Measurements from ENCODE around the gene CFAP92.
A peak's percentile ranks its signal among the peaks of the same experiment; 100 is the strongest.

CFAP92 gene

DNA sequence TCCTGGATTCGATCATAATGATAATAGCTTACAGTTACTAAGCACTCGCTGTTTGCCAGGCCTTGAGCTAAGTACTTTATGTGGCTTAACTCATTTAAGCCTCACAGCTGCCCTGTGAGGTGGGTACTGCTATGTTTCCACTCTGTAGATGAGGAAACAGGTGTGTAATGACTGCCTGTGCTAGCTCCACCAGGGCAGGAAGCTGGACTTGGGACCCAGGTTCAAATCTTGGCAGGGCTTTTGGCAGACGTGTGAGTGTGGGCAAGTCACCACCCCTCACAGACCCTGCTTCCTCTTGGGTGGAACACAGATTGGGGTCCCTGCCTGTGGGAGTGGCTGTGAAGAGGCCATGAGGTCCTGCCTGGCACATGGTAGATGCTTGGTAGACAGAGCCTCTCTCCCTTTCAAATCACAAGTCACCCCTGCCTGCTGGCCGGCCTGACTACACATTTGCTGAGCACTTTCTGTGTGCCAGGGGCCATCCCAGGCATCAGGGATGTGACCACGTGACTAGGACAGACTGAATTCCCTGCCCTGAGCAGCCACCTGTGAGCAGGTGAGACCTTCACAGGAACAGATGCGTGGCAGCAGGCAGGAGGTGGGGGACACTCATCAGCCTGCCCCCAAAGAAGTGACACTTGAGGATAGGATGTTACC is 10.9 kb upstream of the CFAP92 start:
- no peak for DNase-seq

DNA sequence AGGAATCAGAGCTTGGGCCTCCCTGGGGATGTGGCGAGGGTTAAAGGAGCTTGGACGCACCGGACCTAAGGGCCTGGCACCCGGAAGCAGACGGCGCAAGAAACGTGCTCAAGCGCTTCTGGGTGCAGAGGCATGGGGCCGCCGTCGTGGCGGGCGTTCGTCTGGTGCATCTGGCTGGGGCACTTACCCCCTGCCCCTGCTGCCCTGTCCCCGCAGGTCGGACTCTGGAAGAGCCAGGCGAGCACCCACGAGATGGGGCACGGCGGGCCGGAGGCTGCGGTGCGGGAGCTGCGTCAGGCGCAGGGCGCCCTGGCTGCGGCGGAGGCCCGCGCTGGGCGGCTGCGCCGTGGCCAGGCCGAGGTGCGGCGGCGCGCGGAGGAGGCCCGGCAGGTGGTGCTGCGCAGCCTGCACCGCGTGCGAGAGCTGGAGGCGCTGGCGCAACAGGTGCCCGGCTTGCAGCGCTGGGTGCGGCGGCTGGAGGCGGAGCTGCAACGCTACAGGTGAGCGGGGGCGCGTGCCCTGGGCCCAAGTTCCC is 9.8 kb upstream of the CFAP92 start:
- peak; percentile 51 to 68 for DNase-seq

DNA sequence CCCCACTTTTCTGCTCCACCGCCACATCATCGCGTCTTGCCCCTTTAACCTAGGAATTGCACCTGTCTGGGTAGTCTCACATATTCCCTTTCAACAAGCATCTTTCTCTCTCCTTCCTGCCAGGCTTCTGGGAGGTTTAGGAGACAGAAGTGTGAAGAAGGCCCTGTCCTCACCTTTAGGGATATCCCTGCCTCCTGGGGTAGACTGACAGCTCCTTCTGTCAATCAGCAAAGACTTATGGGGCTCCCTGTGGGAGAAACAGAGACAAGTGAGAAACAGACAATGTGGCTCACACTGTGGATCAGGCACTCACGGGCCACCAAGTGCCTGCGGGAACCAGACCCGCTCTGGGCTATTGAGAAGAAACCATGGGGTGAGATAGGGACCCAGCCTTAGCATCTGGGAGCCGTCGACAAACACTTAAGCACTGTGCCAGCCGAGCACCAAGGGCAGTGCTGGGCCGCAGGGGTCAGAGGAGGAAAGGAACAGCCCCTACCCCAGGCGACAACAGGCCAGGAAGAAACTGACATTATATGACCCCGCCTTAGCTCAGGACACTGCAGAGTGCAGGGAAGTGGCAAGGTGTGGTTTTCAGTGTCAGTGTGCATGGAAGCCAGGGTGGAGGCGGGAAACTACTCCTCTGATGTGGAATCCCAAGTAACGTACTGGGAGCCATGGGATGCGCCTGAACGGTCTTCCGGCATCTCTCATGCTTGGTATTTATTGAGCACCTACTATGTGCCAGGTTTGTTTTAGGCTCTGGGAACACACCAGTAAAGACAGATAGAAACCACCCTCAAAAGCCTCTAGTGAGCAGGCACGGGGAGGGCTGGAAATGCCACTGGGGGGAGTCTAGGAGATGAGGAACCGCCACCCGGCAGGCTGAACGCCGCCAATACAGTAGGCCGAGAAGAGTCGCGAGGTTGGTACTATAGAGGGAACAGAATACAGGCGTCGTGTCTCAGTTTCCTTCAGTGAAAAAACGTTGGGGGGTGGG is 9.0 kb upstream of the CFAP92 start:
- DNase-seq, result peak in 1 of 2 experiments; percentile 29

DNA sequence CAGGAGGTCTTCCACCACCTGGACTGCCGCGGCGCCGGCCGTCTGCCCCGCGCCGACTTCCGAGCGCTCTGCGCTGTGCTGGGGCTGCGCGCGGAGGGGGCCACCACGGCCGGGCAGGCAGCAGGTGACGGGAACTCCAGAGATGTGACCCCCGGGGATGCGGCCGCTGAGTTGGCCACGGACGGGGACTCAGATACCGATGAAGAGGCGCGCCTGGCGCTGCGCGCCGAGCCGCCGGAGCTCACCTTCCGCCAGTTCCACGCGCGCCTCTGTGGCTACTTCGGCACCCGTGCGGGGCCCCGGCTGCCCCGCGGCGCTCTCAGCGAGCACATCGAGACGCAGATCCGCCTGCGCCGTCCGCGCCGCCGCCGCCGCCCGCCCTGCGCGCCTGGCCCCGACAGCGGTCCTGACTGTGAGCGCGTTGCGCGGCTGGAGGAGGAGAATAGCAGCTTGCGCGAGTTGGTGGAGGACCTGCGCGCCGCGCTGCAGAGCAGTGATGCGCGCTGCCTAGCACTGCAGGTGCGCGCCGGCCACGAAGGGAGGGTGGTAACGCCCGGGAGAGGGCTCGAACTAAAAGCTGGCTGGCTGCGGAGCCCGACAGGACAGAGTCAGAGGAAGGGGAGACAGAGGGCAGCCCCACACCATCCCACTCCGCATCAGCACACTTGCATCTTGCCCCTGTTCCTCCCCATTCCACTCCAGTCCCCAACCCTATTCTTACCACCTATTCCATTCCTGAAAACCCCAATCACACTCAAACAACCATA is 8.1 kb upstream of the CFAP92 start:
- DNase-seq, result peak; percentile 66 to 70

DNA sequence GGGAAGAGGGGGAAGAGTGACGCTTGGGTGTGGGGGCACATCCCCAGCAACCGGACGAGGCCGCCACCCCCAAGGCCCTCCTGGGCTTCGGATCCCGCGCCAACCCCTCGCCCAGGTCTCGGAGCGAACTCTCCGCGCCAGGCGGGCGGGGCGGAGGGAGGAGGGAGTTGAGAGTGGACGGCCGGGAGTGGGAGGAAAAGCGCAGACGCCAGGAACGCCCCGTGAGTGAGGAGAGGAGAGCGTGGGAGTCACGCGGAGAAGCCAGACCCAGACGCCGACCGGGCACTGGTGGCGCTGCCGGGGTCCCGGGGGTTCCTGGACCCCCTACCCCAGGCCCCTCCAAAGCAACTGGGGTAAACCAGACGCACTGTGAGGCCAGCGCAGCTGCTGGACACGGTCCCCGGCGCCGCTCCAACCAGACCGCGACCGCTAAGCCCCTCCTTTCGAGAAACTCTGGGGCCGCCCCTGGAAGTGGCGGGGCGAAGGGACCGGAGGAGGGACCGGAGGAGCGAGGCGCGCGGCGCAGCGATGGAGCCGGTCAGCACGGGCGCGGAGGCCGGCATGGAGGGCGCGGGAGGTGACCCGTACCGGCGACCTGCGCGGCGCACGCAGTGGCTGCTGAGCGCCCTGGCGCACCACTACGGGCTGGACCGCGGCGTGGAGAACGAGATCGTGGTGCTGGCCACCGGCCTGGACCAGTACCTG is 7.4 kb upstream of the CFAP92 start, which contains the start of gene EFCC1:
EFCC1 (plus strand) TSS at position 204 of the 705 bp plus-strand sequence; CDS start at position 529, 325 bp downstream.
- DNase-seq, result peak; percentile 50 to 61

DNA sequence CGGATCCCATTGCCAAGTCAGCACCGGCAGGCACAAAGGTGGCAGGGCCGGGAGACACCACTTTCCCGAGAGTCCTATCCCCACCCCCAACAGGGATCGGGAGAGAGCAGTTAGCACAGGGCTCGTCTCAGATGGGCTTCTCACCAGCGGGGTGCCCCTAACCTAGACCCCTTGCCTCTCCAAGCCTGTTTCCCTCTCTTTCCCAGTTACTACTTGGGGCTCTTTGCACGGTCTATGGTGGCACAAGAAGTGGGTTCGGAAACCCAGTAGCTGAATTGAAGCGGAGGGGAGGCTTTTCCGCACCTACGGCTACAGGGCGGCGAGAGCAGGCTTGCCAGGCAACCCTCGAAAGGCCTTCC is 6.8 kb upstream of the CFAP92 start:
- no peak for DNase-seq

DNA sequence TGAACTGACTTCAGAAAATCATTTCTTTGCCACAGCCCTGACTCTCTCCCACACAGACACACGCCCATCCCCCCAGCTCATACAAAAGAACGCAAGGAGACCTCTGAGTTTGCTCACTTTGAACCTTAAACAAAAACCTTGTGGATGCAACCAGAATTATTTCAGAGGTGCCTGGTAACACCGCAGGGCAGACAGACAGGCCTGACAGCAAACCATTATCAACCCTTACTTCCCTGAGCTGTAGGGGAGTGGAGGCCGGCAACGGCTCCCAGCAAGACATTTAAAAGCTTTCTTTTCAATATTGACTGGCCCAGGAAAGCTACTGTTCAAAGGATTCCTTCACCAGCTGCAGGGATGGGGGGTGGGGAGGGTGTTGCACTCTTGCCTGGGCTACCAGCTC is 5.2 kb upstream of the CFAP92 start:
- no peak for DNase-seq

DNA sequence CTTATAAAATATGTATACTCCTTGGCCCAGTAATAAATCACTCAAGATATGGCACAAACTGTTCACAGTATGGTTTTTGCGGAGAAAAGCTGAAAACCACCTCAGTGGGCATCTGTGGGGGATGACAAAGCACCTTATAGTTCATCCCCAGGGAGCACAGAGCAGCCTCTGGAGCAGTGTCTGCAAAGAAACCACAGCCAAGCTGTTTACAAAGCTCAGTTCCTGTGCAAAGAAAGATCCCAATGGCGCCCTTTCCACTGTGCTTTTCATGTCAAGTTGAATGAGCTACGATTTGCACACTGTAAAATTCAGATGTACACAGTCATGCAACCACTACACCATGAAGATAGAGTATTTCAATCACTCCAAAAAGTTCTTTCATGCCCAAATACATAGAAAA is 4.7 kb upstream of the CFAP92 start:
- DNase-seq, result no peak

DNA sequence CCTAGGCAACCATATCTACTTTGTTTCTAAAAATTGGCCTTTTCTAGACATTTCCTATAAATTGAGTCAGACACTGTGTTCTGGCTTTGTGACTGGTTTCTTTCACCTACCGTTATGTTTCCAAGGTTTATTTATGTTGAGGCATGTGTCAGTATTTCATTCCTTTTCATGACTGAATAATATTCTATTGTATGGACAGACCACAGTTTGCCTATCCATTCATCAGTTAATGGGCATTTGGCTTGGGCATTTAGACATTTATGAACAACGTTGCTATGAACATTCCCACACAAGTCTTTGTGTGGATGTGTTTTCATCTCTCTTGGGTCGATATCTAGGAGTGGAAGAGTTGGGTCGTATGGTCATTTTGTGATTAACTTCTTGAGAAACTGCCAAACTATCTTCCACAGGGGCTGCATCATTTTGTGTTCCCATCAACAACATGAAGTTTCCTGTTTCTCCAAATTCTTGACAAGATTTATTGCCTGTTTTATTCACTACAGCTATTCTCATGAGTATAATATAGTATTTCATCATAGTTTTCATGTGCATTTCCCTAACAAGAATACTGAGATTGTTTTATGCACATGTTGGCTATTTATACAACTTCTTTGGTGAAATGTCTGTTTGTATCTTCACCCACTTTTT is 3.7 kb upstream of the CFAP92 start:
- DNase-seq, result no peak

DNA sequence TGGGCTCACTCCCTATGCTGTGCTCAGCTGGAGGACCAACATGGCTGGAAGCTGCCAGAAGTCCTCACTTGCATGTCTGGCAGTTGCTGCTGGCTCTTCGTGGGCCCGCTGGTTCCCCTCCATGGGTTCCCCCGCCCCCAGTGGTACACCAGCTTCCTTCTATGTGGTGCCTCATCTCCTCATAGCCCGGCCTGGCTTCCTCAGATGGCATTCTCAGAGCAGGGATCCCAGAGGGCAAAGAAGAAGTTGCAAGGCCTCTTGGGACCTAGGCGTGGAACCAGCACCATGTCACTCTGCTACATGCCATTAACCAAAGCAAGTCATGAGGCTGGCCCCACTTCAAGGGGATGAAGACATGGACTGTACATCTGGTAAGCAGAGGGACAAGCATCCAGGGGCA is 2.9 kb upstream of the CFAP92 start:
- DNase-seq, result no peak

DNA sequence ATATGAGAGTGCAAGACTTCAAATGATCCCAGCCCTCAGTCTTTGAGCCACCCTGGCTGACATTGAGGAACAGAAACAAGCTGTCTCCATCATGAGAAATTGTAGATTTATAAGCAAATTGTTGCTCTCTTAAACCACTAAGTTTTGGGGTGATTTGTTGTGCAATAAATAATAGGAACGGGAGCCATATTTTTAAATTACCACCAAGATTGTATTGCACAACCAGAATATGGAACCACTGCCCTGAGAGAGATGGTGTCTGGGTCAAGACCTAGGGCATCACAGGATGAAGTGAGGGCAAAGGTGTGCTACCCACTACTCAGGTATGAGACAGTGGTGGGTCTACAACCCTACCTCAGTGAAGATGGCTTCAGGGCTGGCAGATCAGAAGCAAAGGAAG is 2.3 kb upstream of the CFAP92 start:
- DNase-seq, result no peak

DNA sequence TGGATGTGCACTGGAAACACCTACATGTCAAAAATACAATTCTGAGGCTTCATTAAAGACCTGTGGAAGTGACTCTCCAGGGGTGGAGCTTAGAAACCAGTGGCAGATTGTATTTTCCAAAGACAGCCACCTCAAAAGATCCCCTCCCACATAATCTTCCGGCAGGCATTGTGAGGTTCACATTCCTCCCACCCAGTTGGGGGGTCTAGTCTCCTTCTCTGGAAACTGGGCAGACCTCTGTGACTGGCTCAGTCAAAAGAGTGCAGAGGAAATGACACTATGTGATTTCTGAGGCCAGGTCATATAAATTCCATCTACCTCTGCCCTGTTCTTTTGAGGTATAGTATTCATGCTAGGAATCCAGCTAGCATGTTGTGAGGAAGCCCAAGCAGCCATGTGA is 1.9 kb upstream of the CFAP92 start:
- DNase-seq, result no peak

DNA sequence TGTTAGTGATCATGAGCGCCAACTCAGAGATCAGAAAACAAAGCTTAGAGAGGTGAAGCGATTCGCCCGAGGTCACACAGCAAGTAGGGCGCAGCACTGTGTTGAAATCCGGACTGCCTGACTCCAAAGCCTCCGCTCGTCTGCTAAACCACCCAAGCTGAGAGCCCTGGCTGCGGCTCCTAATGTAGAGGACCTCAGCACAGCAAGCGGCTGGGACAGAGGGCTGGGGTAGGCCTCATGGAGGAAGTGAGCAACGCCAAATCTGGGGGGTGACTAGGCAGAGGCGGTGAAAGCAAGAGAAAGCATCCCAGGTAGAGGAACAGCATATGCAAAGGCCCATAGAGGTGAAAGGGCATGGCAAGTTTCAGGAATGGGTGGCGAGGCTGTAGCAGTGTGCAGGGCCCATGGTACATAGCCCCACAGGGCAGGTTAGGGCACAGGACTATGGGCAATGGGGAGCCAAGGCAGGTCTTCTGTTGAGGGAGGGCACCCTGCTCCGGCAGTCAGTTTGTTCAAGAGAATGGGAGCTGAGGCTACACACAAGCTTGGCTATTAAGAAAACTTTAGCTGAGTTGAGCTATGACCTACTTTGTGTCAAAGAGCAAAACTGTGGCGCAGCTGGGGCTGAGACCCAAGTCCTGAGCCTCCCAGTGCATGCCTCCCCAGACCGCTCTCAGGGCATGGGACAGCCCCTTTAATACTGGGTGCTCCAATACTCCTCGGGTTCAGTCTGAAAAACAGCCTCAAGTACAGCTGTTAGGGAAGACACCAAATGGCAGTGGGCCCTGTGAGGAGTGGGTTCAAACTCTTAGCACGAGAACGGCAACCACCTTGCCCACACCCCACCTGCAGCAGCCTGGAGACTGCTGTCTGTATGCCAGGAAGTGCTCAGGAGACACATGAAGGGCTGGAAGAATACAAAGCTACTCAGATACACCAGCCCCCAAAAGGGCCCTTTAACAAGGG is 988 bp upstream of the CFAP92 start:
- peak in 1 of 2 experiments; percentile 25 for DNase-seq

DNA sequence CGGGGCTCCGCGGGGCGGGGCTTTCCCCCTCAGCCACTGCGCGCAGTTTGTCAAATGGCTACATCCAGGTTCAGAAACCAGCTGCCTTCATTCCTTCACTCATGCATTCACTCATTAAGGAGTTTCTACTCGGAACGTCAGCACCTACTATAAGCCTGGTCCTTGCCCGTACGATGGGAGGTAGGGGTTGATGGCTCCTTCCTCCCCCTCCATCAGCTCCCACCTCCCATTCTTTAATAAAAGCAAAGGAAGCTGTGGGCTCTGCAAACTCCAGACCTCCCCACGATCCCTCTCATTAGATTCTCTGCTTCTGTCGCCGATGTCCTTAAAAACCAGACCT is 267 bp upstream of the CFAP92 start:
- DNase-seq, result no peak

DNA sequence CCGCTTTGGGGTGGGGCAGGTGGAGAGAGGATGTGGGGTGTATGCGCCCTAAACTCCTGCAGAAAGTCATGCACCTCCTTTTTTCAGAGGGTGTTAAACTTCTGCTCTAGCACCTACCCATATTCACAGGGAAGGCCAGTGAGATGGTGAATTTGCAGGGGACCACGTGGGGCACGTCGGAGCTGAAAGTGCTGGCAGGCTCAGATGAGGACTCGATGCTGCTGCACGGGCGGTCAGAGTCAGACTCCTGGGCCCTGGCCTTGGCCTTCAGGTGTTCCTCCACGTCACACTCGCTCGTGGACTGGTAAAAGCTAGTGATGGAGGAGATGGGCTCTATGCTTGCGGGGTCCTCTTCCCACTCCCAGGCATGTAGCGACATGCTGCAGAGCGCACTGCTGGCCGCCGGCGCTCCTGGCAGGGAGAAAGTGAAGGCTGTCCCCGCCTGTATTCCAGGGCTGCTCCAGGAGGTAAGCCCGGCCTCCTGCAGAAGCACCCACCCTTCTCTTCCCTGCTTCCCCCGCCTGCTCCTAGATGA is 883 bp downstream of the CFAP92 start:
- no peak for DNase-seq

DNA sequence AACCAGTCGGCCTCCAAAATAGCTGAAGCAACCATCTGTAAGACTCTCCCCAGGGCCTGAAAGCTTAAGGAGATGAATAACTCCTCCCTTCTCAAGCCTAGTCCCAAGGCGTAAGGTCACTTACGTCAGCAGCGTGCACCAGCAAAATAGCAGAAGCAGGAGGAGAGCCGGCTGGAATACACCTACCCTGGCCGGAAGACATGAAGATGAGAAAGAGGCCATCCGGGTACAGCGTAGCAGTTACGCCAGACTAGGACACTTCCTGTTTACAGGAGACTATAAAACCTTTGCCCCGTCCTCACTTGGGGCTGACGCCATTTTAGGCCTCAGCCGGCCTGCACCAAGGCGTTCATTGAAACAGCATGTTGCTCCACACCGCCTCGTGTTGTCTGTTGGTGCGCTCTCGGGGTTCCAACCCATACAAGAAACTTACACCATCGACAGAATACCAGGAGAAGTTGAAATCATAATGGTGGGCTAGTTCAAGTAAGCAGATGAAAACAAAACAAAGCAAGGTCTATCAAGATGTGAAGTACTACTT is 2.5 kb downstream of the CFAP92 start:
- no peak for DNase-seq

DNA sequence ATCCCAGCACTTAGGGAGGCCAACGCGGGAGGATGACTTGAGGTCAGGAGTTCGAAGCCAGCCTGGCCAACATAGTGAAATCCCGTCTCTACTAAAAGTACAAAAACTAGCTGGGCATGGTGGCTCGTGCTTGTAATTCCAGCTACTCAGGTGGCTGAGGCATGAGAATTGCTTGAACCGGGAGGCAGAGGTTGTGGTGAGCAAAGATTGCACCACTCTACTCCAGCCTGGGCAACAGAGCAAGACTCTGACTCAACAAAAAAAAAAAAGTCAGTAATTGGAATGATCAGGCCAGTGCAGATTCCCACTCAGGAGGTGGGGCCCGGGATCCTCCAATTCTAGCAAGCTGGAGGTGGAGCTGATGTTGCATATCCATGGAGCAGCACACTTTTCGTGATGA is 5.6 kb downstream of the CFAP92 start:
- no peak for DNase-seq

DNA sequence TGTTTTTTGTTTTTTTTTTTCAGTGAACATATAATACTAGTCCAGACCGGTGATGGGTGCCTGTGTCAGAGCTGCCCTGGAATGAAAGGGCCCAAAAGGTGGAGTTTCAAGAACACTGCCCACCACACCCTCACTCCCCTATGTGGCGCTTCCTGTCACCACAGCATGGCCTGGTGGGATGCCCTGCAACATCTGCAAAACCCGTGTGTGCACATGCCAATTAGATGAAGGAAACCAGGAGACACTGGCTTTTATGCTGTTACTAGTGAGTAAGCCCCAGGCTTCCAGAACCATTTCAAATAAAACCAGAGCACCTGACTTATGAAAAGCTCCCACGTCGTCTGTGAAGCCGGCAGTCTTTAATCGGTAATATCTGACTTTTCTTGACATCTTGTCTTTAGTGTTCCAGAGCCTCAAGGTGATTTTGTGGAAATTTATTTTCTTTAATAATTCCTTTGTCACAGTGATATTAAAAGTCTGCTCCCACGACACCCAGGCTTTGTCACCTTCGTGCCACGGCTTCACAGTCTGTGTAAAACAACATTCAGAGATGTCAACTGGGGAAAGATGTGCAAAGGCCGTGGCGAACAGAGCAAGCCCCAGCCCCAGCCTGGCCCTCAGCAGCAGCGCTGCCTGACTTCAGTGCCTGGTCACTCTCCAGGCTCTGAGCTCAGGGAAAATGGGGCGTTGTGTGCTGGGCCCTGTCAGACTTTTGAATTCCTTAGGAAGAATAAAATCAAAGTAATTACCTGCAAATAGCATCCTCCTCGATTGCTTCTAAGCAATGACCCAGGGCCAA is 6.4 kb downstream of the CFAP92 start:
- DNase-seq, result no peak

DNA sequence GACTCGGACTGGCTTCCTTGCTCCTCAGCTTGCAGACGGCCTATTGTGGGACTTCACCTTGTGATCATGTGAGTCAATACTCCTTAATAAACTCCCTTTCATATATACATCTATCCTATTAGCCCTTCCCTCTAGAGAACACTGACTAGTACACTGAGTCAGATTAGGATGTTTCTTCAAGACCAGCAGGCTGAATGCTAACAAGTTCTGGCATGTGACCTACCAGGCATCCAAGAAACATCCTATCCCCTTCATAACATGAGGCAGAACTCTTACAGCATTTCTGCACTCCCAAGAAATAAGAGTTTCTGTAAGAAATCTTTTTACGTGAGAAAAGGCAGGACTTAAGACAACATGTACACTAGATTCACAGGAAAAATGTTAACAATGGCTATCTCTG is 9.3 kb downstream of the CFAP92 start:
- DNase-seq, result no peak
